H1 (cell line): ENCODE measurements around the gene SPATA6L. TPM values are rescaled to one million over a fixed set of nuclear protein-coding genes. Genes with fewer than 3 reads are reported as not detected.

ENCODE experiments used
- ASH2L ChIP-seq: fragments of 200-600, 300-600 bp; sonication (generic); IDR thresholded peaks from one replicate; pipeline ENCODE4 v1.7.1; 2017; ENCODE audit warnings: low read length
- POLR2AphosphoS5 ChIP-seq: IDR thresholded peaks from 2 replicates; pipeline ENCODE4 v1.6.1; 2011; ENCODE audit warnings: low read depth, low read length
- SIN3A ChIP-seq, 2 experiments: IDR thresholded peaks in 1 of 2; conservative IDR thresholded peaks in 1 of 2; 2 replicates each; pipeline ENCODE4 v1.6.1; 2011 to 2012; ENCODE audit warnings: low read length in 2 of 2, improper control_type of control experiment in 1 of 2, low read depth in 1 of 2, mild to moderate bottlenecking in 1 of 2
- polyA plus RNA-seq, 7 experiments: library from polyadenylated mRNA; depleted of rRNA in 3 of 7; stranded (reverse) in 5 of 7; unstranded in 2 of 7; fragments of >200 nt in 5 of 7; fragments of 200-250 nt in 2 of 7; gene quantifications; 1 replicate in 5 of 7; 2 replicates in 1 of 7; 4 replicates in 1 of 7; pipeline versions ENCODE4 v1.2.1 to v1.2.3, GENCODE V29; 2011 to 2013; ENCODE audit warnings: missing spikeins in 2 of 7, mixed read lengths in 2 of 7
- total RNA-seq: library from RNA; stranded (reverse); fragmentation: NEBNext Ultra II Directional; extraction: Animal tissue kit (Norgen Biotek cat#: 25700); gene quantifications from 2 replicates; pipeline ENCODE4 v1.2.1, GENCODE V29; 2021

Gene SPATA6L
- total and polyA plus RNA-seq, 2 of the 8 experiments (the other 6 are each of a cell fraction or from before 2014, with no cell fraction given) = 0.57 to 1.1 TPM

DNA sequence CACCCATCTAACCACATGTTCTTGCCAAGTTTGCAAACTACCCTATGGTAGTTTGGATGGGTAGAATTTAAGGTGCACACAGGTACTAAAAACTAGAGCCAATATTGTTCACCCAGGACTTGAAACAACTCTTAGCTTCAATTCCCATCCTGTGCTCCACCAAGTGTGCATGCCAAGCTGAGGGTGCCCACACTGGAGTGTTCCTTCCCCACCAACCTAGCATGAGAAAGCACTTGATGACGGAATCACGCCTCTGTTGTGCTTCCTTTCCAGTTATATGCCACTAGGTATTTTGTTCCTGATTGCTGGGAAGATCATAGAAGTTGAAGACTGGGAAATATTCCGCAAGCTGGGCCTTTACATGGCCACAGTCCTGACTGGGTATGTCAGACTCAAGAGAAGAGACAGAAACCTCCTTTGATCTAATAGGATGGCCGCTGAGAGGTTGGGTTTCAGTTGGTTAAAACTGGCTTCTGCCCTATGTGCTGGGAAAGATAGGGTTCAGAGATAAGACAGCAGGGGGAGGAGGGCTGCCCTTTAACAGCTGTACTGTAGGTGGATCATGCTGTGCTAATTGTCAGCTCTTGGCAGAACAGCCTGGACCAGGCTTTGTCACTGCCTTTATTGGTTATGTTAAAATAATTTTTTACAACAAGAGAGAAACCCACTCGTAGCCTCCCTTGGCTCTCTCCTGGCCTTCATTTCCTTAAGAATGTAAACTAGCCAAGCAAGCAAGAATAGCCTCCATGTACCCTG lies 92.5 kb downstream of the SPATA6L start (continued):
- TF ChIP-seq ASH2L (no peak), SIN3A (conservative IDR thresholded peaks at IDR 0.05 in 1 of 2, IDR thresholded peaks at IDR 0.05 in 1 of 2; ENCODE audit: low read depth in 1 of 2, low read length in 2 of 2) (no peak), POLR2AphosphoS5 (no peak)
